GM12892 (cell line): ENCODE measurements around the gene APEH.

ENCODE experiments used
- POLR2A ChIP-seq: IDR thresholded peaks from 2 replicates; pipeline ENCODE4 v1.6.1; 2011; ENCODE audit warnings: low read depth, low read length, control low read depth
- POLR2AphosphoS5 ChIP-seq: IDR thresholded peaks from 2 replicates; pipeline ENCODE4 v1.6.1; 2011; ENCODE audit warnings: low read depth, low read length, control low read depth

DNA sequence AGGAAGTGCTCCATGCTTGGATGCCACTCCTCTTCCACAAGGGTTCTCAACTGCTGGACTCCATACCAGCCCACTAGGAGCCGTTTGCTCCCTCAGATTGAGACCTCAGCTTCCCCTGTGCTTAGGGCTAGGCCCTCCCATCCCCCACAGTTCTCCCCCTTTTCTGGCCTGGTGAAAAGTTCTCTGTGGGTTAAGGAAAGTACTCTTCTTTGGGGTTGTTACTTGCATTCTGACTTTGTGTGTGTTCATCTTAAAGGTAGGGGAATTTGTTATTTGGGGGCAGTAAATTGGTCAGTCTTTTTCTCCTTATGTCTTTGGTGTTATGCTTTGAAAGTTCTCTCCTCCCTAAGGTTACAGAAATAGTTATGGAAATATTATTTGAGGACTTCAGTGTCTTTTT, 24.0 kb upstream of the APEH start:
- TF ChIP-seq POLR2AphosphoS5 = no peak
- no peak for TF ChIP-seq POLR2A
